GM19463 (cell line): ENCODE data around the gene TLK2.
"Not testable (repeated sequence)": the region's sequence is repeated elsewhere in the genome, so short reads cannot be mapped to it uniquely, and the experiment has no call there.

ENCODE experiments used
- ATAC-seq: cut with Tn5 transposase; IDR thresholded peaks from one replicate; pipeline ENCODE4 v1.9.1; 2021; ENCODE audit warnings: mild to moderate bottlenecking, moderate library complexity; ENCODE audit not compliant: unreplicated experiment

Gene TLK2

GRCh38 chr17:62597920-62598319 is 119.3 kb downstream of the TLK2 start:
- ATAC-seq: no peak

DNA sequence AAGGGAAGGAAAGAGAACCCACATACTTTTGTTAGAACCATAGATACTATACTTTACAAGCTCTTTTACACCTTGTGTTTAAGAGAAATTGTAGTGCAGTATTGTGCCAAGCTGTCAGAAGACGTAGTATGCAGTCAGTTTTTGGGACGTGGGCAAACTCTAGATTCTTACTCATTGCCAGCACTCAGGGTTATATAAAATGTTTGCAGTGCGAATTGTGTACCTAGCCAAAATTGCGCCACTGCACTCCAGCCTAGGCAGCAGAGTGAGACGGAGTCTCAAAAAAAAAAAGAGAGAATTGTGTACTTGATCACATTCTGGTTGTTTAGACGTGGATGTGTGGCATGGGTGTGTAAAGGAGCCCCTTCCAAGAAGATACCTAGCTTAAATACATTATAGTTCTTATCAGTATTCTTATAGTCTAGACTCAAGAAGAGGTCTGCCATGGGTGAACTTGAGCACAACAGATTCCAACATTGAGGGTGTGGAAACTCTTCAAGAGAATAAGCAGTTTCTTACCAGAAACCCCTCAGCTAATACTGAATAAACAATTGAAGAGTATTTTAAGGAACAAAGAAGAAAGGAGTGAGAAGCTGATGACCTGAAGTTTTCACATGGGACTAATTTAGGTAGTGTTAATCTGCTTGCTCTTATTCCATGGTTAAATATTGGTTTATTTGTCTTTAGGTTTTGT is 121.5 kb downstream of the TLK2 start:
- no peak for ATAC-seq

DNA sequence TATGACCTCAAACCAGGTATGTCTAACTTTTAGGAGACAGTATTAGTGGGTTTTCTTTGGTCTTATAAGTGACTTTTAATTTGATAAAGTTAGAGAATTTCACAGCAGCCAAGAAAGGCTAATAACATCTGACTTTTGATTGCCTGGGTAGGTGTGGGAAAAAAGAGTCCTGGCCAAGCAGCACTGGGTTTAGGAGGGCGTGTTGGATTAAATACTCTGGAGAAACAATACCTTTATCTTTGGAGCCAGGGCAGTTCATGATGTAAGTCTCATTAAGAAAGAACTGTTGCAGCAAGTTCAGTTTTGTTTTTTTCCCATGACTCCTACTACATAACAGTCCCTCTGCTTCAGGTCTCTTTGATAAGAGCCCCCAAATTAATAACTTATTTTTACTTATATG is 122.2 kb downstream of the TLK2 start:
- ATAC-seq: no peak

DNA sequence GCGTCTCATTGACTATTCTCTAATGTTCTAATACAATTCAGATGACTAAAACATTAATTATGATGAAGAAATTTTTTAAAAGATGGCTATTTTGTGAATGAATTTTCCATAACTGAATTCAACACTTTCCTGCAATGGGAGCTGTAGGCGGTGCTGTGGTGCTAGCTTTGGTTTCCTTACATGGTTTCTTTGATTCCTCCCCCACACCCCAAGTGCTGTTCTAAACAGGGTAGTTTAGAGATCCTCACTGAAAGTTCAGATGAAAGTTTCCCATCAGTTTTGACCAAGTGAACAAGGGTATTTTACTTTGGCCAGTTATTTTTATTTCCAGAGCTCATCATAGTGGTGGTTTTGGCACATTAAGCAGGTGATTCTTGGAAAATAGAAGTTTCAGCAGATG is 122.8 kb downstream of the TLK2 start:
- no peak for ATAC-seq

- ATAC-seq: not testable (repeated sequence)
Observed at GRCh38 chr17:62603783-62604182, 125.2 kb downstream of the TLK2 start.

GRCh38 chr17:62605588-62605987 is 127.0 kb downstream of the TLK2 start:
- ATAC-seq: no peak

DNA sequence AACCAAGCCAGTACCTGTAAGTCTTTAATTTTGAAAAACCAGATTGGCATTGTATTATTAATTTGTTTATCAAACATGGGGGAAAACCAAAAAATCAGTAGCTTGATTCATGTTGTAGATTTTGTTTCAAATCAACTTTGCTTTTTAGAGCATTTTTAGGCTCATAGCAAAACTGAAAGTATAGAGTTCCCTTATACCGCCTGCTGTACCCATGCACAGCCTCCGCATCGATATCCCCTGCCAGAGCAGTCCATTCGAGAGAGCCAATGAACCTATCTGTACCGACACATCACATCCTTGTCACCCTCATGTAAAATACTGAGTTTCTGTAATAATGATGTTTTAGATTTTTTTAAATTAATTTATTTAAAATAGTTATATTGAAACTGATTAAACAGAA is 132.7 kb downstream of the TLK2 start:
- ATAC-seq: peak; percentile 83

- ATAC-seq: peak; percentile 36
Observed at GRCh38 chr17:62611728-62612127, 133.1 kb downstream of the TLK2 start.

GRCh38 chr17:62612289-62612688 is 133.7 kb downstream of the TLK2 start:
- ATAC-seq: not testable (repeated sequence)

DNA sequence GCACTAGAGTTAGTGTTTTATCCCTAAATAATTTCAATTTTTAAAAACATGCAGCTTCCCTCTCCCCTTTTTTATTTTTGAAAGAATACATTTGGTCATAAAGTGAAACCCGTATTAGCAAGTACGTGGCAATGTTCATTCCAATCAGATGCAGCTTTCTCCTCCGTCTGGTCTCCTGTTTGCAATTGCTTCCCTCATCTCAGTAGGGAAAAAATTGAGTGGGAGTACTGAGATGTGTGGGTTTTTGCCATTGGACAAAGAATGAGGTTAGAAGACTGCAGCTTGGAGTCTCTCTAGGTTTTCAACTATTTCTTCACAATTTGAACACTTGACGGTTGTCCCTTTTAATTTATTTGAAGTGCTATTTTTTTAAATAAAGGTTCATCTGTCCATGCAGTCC is 134.5 kb downstream of the TLK2 start:
- not testable (repeated sequence) for ATAC-seq

GRCh38 chr17:62614142-62614541 is 135.5 kb downstream of the TLK2 start:
- no peak for ATAC-seq

- ATAC-seq: no peak
Observed at GRCh38 chr17:62615503-62615902, 136.9 kb downstream of the TLK2 start.

GRCh38 chr17:62616993-62617893 is 138.6 kb downstream of the TLK2 start:
- no peak for ATAC-seq

- no peak for ATAC-seq
Observed at GRCh38 chr17:62617894-62618472, 139.4 kb downstream of the TLK2 start.

DNA sequence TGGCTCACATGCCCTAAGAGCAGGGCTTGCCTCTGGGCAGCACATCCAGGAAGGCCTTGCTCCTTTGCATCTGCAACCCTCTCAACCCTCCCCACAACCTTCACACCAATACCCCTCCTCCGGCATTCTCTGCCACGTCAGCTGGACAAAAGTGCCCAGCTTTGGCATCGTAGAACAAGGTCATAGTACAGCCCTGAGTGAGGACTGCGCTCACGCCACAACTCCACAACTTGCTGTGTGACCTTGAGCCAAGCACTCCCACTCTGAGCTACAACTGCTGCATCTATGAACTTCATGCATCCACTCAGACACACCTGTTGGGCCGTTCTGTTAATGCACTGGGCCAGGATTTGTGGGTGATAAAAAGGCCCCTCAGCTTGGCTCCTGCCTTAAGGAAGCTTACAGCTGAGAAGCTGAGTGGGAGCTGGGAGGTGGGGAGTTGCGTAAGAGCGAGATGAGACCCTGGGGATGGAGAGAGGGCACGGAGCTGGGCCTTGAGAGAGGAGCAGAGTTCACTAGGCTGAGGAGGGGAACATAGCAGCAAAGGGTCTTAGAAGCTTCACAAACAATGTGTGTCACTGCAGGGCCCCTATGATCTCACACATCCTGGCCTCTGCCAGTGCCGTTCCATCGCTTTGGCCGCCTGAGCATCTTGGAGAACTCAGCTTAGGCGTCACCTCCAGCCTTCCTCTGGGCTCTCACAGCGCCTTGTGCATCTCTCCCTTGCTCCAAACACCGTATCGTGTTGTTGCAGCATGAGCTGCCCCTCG is 140.2 kb downstream of the TLK2 start:
- ATAC-seq: no peak

- ATAC-seq: no peak
Observed at GRCh38 chr17:62619417-62620155, 141.0 kb downstream of the TLK2 start.

DNA sequence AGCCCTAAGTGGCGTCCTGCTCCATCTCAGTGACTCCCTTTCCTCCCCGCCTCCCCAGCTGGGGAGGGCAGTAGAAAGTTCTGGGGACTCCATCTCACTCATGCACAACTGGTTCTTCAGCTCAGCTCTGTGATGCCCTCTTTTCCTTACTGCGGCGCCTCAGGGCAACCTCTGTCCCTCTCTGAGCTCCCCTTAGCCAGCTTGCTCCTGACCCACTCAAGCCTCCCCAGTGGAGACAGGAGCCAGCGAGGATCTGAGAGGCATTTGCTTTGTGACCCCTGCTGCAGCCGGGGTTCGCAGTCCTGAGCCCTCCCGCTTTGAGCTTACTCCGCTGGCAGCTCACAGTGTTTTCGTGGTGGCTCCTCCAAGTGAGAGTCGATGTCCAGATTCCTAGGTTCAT is 142.6 kb downstream of the TLK2 start:
- no peak for ATAC-seq

DNA sequence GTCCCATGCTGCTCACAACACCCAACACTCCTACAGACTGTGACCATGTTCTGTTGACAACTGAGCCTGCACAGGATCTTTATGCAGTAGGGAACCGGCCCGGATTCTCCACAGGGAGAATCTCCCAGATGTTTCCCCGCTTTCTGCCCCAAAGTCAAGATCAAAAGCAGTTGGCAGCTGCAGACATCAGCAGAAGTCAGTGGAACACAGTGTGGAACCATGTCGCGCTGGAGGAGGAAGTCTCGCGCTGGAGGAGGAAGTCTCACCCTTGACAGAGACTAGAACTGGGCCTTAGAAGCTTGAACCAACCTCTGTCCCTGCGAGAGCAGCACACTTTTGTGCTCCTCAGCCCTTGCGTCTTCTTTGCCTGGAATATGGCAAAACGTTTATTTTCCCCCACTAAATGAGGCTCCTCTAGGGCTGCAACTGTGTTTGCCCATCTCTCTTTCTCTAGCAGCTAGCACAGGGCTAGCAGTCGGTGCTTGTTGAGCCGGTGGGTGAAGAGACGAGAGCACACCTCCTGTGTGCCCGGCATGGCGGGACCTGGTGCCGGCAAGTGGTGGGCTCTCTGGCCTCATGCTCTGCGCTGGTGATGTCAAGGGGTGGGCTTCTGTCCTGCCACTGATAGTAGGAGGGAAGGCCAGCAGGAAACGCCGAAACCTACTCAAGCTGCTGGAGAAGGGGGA is 146.7 kb downstream of the TLK2 start:
- no peak for ATAC-seq

- no peak for ATAC-seq
Observed at GRCh38 chr17:62625870-62626200, 147.2 kb downstream of the TLK2 start.

- ATAC-seq: no peak
Observed at GRCh38 chr17:62626719-62627218, 148.1 kb downstream of the TLK2 start.
